K562 (cell line): ENCODE data around the gene EPB41L2. TPM values are rescaled to one million over a fixed set of nuclear protein-coding genes. Genes with fewer than 3 reads are reported as not detected.

ENCODE experiments used
- CXXC5 ChIP-seq: fragments of 250-450 bp; sonication (Bioruptor Pico); IDR thresholded peaks from 2 replicates; pipeline ENCODE4 v1.8.0; 2022; ENCODE audit warnings: inconsistent platforms, mild to moderate bottlenecking, moderate library complexity
- EGR1 ChIP-seq: fragments of 450-650 bp; conservative IDR thresholded peaks from 2 replicates; pipeline ENCODE4 v1.6.1; 2017; ENCODE audit warnings: mild to moderate bottlenecking
- GATAD2B ChIP-seq: fragments of 450-650 bp; IDR thresholded peaks from 2 replicates; pipeline ENCODE4 v1.6.1; 2017; ENCODE audit warnings: mild to moderate bottlenecking, borderline replicate concordance
- HMG20A ChIP-seq: fragments of 450-650 bp; formaldehyde crosslinking; conservative IDR thresholded peaks from 2 replicates; pipeline ENCODE4 v1.4.0; 2020; ENCODE audit warnings: mild to moderate bottlenecking, mixed read lengths
- MEF2A ChIP-seq: IDR thresholded peaks from 2 replicates; pipeline ENCODE4 v1.6.1; 2011; ENCODE audit warnings: low read depth, mild to moderate bottlenecking, low read length, moderate library complexity; ENCODE audit not compliant: control insufficient read depth
- NCOR1 ChIP-seq: fragments of 450-650 bp; IDR thresholded peaks from 2 replicates; pipeline ENCODE4 v1.6.1; 2016; ENCODE audit warnings: mild to moderate bottlenecking, moderate library complexity
- NFATC3 ChIP-seq: fragments of 450-650 bp; IDR thresholded peaks from 2 replicates; pipeline ENCODE4 v1.6.1; 2017; ENCODE audit warnings: mild to moderate bottlenecking
- NR2C1 ChIP-seq, 2 experiments: fragments of 450-650 bp; IDR thresholded peaks; 2 replicates each; pipeline ENCODE4 v1.6.1; 2017; ENCODE audit warnings: mild to moderate bottlenecking in 2 of 2, antibody characterized with exemption in 1 of 2, inconsistent platforms in 1 of 2, missing compliant biosample characterization in 1 of 2, missing genetic modification characterization in 1 of 2
- NUFIP1 ChIP-seq: fragments of 450-650 bp; IDR thresholded peaks from 2 replicates; pipeline ENCODE4 v1.6.1; 2018; ENCODE audit not compliant: partially characterized antibody
- PHF8 ChIP-seq: fragments of 200-600 bp; sonication (generic); IDR thresholded peaks from 2 replicates; pipeline ENCODE4 v1.6.1; 2012; ENCODE audit warnings: mixed run types, mild to moderate bottlenecking, inconsistent platforms, low read length, moderate library complexity, borderline replicate concordance
- RFX7 ChIP-seq: fragments of 250-450 bp; sonication (Bioruptor Pico); IDR thresholded peaks from 2 replicates; pipeline ENCODE4 v1.5.1; 2021; ENCODE audit warnings: mild to moderate bottlenecking
- SMAD1 ChIP-seq: fragments of 150-350 bp; IDR thresholded peaks from 2 replicates; pipeline ENCODE4 v1.6.1; 2014; ENCODE audit warnings: low read length, low read depth; ENCODE audit not compliant: partially characterized antibody
- SOX6 ChIP-seq: fragments of 450-650 bp; IDR thresholded peaks from 2 replicates; pipeline ENCODE4 v1.6.1; 2014; ENCODE audit warnings: mild to moderate bottlenecking
- STAT5A ChIP-seq: IDR thresholded peaks from 2 replicates; pipeline ENCODE4 v1.6.1; 2012; ENCODE audit warnings: low read length, inconsistent platforms, borderline replicate concordance
- SUPT5H ChIP-seq: fragments of 450-650 bp; IDR thresholded peaks from 2 replicates; pipeline ENCODE4 v1.6.1; 2016
- XRCC4 ChIP-seq: IDR thresholded peaks from one replicate; pipeline ENCODE4 v1.6.1; 2011; ENCODE audit not compliant: insufficient read depth, insufficient read length; ENCODE audit errors: extremely low read depth
- ZNF354B ChIP-seq: fragments of 250-450 bp; sonication (Bioruptor Pico); IDR thresholded peaks from 2 replicates; pipeline ENCODE4 v1.4.0; 2020
- ZNF77 ChIP-seq: fragments of 250-450 bp; sonication (Bioruptor Pico); IDR thresholded peaks from 2 replicates; pipeline ENCODE4 v1.5.0; 2020
- polyA plus RNA-seq, 8 experiments: library from polyadenylated mRNA; depleted of rRNA in 4 of 8; stranded (reverse) in 5 of 8; unstranded in 3 of 8; fragments of >200 nt; fragmentation: Nextera tagmentation in 2 of 8; fragmentation: Illumina TruSeq in 1 of 8; extraction: Ambion mirVana in 2 of 8; extraction: Trizol in 1 of 8; gene quantifications; 2 replicates each; pipeline versions ENCODE4 v1.2.1 to v1.2.3, GENCODE V29; 2011 to 2014; ENCODE audit warnings: inconsistent platforms in 1 of 8, missing spikeins in 1 of 8
- total RNA-seq, 7 experiments: library from RNA; depleted of rRNA in 6 of 7; stranded (reverse); fragments of >200 nt in 6 of 7; fragmentation: Illumina TruSeq in 2 of 7; extraction: Trizol in 2 of 7; gene quantifications; 2 replicates each; pipeline versions ENCODE4 v1.2.1 to v1.2.3, GENCODE V29; 2011 to 2021; ENCODE audit warnings: low replicate concordance in 1 of 7
- TF ChIP-seq, protein P1 (sequence below): fragments of 250-450 bp; sonication (Bioruptor Pico); IDR thresholded peaks from 2 replicates; pipeline ENCODE4 v1.4.0; 2020; ENCODE audit warnings: borderline replicate concordance
- TF ChIP-seq, protein P2 (sequence below), 2 experiments: fragments of 450-650 bp in 1 of 2; sonication (generic) in 1 of 2; formaldehyde crosslinking in 1 of 2; IDR thresholded peaks in 1 of 2; conservative IDR thresholded peaks in 1 of 2; 2 replicates each; pipeline versions ENCODE4 v1.6.1 to v1.8.1; 2016 to 2023; ENCODE audit warnings: mild to moderate bottlenecking in 2 of 2, moderate library complexity in 2 of 2, inconsistent platforms in 1 of 2, missing genetic modification reagents in 1 of 2
- TF ChIP-seq, protein P3 (sequence below): fragments of 250-450 bp; sonication (Bioruptor Pico); IDR thresholded peaks from 2 replicates; pipeline ENCODE4 v1.5.1; 2021; ENCODE audit warnings: mild to moderate bottlenecking
- TF ChIP-seq, protein P4 (sequence below): IDR thresholded peaks from 2 replicates; pipeline ENCODE4 v1.6.1; 2016; ENCODE audit warnings: missing genetic modification characterization, missing compliant biosample characterization
- TF ChIP-seq, protein P5 (sequence below): sonication (generic); formaldehyde crosslinking; IDR thresholded peaks from 2 replicates; pipeline ENCODE4 v1.8.1; 2023; ENCODE audit warnings: mild to moderate bottlenecking, missing genetic modification reagents

The EPB41L2 gene
- total and polyA plus RNA-seq, 9 of the 15 experiments (the other 6 are each of a cell fraction or from before 2014, with no cell fraction given), result 5.1 to 53.6 (median 25.0) TPM

DNA sequence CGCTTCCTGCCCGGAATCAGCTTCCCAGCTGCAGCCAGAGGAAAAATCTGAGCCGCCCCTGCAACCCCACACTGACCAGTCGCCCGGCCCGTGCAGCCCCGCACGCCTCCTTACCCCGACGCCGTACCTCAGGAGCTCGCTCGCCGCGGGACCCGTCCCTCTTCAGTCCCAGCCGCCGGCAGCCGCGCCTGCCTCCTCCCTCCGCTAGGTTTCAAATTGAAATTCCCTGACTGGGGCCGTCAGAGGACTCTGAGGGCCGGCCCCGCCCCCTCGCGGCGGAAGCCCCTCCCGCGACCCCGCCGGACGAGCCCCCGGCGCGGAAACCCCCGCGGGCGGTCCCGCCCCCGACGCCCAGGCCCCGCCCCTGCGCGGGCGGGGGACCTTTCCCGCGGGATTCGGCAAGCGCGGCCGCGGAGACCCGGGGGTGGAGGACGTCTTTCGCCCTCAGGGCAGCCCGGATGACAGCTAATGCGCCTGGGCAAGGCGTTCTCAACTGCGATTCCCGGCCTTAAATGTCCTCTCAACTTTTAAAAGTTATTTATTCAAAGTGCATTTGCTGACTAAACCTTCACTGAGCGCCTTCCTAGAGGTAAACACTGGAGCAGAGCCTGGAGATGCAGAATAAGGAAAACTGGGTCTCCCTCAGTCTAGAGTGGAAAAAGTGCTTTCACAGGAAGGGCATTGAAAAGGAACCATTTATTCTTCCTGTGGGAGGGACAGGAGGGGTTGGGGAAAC is at the start of gene EPB41L2 (continued):
- TF ChIP-seq, protein P1, sequence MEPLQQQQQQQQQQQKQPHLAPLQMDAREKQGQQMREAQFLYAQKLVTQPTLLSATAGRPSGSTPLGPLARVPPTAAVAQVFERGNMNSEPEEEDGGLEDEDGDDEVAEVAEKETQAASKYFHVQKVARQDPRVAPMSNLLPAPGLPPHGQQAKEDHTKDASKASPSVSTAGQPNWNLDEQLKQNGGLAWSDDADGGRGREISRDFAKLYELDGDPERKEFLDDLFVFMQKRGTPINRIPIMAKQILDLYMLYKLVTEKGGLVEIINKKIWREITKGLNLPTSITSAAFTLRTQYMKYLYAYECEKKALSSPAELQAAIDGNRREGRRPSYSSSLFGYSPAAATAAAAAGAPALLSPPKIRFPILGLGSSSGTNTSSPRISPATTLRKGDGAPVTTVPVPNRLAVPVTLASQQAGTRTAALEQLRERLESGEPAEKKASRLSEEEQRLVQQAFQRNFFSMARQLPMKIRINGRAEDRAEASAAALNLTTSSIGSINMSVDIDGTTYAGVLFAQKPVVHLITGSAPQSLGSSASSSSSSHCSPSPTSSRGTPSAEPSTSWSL, result no peak
- TF ChIP-seq, protein P2, sequence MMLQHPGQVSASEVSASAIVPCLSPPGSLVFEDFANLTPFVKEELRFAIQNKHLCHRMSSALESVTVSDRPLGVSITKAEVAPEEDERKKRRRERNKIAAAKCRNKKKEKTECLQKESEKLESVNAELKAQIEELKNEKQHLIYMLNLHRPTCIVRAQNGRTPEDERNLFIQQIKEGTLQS (IDR thresholded peaks at IDR 0.05), result no peak
- TF ChIP-seq, protein P2 (CRISPR knock-in tag; conservative IDR thresholded peaks at IDR 0.05), result no peak
- TF ChIP-seq PHF8 (peak; percentile 41; the same call in 1 of the 2 replicates), SOX6 (no peak), SUPT5H (peak; percentile 44; the same call in 1 of the 2 replicates), ZNF77 (no peak), ZNF354B (CRISPR knock-in tag) (no peak), EGR1 (peak; percentile 68), CXXC5 (CRISPR knock-in tag) (peak; percentile 59), STAT5A (no peak), HMG20A (no peak), SMAD1 (no peak), NFATC3 (no peak), NR2C1 (IDR thresholded peaks at IDR 0.05) (no peak), NR2C1 (tag; IDR thresholded peaks at IDR 0.05) (no peak), XRCC4 (no peak), RFX7 (no peak), NUFIP1 (no peak), MEF2A (no peak), GATAD2B (peak; percentile 54; the same call in 1 of the 2 replicates), NCOR1 (no peak)
- TF ChIP-seq, protein P3, sequence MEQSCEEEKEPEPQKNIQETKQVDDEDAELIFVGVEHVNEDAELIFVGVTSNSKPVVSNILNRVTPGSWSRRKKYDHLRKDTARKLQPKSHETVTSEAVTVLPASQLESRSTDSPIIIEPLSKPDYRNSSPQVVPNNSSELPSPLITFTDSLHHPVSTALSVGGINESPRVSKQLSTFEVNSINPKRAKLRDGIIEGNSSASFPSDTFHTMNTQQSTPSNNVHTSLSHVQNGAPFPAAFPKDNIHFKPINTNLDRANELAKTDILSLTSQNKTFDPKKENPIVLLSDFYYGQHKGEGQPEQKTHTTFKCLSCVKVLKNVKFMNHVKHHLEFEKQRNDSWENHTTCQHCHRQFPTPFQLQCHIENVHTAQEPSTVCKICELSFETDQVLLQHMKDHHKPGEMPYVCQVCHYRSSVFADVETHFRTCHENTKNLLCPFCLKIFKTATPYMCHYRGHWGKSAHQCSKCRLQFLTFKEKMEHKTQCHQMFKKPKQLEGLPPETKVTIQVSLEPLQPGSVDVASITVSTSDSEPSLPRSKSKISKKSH (CRISPR knock-in tag), result no peak
- TF ChIP-seq, protein P4, sequence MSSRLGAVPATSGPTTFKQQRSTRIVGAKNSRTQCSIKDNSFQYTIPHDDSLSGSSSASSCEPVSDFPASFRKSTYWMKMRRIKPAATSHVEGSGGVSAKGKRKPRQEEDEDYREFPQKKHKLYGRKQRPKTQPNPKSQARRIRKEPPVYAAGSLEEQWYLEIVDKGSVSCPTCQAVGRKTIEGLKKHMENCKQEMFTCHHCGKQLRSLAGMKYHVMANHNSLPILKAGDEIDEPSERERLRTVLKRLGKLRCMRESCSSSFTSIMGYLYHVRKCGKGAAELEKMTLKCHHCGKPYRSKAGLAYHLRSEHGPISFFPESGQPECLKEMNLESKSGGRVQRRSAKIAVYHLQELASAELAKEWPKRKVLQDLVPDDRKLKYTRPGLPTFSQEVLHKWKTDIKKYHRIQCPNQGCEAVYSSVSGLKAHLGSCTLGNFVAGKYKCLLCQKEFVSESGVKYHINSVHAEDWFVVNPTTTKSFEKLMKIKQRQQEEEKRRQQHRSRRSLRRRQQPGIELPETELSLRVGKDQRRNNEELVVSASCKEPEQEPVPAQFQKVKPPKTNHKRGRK (tag), result no peak
- TF ChIP-seq, protein P5, sequence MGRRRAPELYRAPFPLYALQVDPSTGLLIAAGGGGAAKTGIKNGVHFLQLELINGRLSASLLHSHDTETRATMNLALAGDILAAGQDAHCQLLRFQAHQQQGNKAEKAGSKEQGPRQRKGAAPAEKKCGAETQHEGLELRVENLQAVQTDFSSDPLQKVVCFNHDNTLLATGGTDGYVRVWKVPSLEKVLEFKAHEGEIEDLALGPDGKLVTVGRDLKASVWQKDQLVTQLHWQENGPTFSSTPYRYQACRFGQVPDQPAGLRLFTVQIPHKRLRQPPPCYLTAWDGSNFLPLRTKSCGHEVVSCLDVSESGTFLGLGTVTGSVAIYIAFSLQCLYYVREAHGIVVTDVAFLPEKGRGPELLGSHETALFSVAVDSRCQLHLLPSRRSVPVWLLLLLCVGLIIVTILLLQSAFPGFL (CRISPR knock-in tag), result no peak
